AG08395 (cell line): ENCODE results near the gene MRPS14.

Source experiments
- DNase-seq: peaks from one replicate; pipeline ENCODE4 v3.0.0; 2012; ENCODE audit warnings: mixed read lengths, low spot score

Gene MRPS14

DNA sequence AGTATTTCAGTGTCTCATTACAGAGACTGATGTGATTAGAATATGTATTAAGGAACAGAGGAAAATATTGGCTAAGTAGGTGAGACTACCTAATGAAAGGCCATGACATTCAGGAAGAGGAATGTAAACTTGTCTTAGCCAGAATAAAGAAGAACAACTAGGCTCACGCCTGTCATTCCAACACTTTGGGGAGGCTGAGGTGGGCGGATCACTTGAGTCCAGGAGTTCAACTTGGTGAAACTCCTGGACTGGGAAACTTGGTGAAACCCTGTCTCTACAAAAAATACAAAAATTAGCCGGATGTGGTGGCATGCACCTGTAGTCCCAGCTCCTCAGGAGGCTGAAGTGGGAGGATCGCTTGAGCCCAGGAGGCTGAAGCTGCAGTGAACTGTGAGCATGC, 38.3 kb downstream of the MRPS14 start:
- no peak for DNase-seq

DNA sequence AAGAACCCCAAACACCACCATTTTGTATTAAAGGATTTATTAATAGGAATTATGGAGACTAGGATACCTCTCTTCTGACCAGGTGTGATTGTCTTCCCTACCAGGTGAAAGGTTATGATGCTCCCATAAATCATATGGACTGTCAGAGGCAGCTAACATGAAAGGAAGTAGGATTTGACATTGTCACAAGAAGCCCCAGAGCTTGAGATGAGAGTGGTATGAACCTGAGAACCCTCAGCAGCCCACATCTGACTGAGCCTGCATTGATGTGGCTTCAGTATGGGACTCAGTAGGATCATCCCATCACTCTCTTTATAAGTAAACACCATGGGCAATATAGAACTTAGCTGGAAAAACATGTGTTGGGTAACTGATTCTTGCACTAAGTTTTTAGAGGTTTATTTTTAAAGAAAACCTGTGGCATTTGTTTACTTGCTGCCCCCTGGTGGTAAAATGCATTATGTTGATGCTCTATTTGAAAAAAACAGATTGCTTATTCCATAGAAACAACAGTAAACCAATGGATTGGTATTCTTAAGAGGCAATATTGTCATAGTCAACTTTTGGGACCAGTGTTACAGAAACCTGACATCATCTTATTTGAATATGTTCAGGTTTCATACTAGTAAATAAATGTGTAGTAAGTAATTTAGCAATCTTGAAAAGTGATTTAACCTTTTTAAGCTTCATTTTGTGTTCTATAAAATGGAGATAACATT, 40.1 kb downstream of the MRPS14 start:
- DNase-seq, result peak; percentile 44

DNA sequence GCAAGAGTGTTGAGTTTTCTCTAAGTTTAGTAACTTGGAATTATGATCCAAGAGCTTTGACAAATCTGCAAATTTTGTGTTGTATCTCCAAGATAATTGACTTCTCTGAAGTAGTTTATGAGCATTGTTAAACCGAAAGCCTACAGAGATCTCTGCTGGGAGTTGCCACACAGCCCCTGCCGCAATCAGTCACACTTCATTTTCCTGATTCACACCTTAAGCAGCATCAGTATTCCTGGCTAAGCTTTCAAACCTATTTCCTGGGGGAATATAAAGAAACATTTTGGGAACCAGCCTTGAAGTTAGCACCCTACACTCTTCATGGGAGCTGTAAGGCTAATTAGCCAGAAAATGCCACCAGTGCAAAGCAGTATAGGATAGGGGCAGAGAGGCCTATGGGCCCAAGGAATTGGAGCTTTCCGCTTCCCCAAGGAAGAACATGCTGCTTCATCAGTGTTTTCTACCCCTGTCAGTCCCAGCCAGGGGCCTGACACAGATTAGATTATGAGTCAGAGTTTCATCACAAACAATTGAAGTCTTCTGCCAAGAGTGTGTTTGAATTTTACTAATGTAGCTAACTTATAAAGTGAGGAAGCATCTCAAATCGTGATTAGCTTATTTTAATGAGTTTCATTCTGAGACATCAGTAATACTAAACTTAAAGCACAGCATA, 46.7 kb downstream of the MRPS14 start:
- DNase-seq, result peak; percentile 84

DNA sequence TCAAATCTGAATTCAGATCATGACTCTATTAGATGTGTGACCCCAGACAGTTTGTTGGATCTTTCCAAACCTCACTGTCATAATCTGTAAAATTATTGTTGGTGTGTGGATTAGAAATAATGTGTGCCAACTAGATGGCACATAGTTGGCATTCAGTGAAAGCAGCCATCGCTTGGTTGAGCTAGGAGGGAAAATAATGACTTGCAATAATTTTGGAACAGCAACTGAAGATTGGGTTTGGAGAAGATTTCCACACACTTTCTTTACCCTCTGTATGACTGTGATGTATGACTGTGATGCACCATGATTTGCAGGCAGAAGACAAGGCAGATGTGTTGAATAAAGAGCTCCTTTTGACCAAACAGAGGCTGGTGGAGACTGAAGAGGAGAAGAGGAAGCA, 47.5 kb downstream of the MRPS14 start:
- no peak for DNase-seq

DNA sequence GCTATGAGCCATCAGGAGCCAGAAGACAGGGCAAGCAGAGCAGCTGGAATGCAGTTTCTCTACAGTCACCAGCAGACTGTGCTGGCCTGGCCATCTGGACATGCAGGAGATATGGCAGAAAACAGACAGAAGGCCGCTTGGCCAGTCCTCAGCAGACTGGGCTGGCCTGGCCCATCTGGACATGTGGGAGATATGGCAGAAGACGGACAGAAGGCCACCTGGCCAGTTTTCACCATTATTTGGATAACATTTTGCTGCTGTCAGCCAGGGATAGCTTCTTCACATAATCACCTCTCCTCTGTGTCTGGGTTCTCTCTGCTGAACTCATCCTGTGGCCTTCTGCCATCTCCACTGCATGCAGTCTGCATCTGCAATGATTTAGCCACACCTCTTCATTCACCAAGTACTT, 48.5 kb downstream of the MRPS14 start:
- no peak for DNase-seq

DNA sequence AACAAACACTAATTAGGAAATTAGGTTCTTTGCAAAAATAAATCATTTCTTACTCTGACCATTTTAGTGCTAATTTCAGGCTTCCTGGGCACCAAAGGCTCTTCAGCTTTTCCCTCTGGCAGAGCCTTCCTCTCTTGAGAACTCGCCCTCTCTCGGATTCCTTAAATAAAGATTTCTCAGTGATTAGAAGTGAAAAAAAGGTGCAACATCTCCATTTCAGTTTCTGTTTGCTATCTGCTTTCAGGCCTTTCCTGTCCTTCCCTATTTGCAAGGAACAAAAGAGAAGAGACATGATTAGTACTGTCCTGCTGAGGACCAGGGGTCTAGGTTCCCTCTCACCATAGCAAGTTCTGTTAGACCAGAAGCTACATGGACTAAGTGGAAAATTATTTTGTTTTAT, 51.3 kb downstream of the MRPS14 start:
- DNase-seq, result no peak

DNA sequence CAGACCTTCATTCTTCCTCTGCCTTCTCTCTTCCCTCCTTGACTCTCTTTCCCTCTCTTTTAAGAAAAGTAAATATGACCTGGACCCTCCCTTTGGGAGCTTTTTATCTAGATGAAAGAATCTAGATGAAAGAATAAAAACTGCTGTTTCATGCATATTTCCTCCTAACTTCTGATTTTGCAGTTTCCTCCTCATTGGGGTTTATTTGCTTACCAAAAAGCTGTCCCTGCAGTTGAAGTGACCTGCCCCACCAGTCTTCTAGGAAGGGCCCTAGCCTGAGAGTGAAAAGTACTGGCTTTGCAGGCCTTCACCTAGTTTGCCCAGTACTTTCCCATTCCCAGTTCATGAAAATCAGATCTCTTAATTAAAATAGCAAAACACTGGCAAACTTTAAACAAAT, 51.8 kb downstream of the MRPS14 start:
- no peak for DNase-seq

DNA sequence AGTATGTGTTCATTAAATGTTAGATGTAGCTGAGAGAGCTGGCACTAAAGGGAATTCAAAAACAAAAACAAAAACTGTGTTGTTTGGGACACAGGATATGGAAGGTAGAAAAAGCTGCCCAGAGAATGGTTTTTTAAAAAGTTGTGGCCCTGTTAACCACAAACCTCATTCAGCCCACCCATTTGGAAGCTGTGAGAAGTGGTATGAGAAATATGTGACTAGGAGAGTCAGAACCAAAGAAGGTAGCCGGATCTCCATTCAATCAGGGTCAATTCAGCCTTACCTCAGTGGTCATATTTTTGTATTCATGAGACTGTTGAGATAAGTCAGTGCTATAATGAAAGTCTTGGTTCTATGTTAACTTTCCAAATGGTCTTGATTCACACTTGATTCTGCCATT, 53.2 kb downstream of the MRPS14 start:
- DNase-seq, result no peak

DNA sequence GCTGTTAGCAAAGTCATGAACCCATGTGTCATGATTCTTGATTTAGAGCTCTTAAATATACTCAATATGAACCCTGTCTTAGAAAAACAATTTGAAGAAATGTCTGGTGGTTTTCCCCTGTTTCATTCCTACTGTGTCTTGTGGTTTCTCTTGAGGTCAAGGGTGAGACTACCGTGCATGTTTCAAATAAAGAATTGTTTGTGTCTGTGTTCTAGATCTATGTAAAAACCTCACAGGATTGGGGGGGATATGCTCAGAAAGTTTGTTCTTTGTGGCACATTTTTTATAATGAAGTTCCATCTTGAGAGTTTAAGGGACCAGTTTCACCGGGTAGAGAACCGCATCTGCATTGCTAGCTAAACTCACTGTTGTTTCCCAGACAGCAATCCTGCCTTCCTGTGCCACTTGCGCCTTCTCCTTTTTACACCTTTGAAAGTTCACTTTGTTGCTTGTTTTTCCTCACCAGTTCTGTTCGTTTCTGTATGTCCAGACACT, 54.4 kb downstream of the MRPS14 start:
- DNase-seq, result peak; percentile 13

DNA sequence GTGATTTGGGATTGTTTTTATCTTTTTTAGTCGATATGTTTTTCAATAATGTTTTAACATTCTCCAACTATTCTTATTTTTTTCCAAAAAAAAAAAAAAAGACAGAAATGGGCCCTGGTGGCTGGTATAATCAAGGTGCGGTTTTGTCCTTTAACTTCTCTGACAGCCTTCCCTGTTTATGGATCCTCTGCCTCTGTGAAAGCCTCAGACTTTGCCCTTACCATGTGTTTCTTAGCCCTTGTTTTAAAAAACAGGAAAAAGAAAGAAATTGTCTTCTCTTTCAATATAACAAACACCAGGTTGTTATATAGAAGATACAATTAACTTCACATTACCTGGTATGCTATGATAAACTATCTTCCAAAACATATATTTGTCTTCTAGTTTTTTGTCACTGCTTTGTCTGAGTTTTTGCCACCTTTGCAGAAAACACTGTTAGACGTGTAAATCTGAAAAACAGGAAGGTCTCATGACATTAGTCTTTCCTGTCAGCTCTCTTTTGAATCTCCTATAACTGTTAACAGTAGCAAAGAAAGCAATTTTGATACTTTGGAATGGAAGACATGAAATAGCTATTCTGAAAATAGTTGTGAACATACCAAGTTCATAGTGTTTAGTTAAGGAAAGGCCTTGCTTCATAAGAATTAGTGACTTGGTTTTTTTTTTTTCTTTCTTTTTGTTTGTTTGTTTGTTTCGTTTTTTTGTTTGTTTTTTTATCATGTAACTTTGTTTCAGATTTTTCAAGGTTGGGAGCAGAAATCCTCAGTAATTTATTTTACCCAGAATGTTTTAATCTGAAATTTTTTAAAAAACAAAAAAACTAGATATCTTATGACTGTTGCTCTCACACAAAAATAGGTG, 55.1 kb downstream of the MRPS14 start:
- DNase-seq, result no peak

DNA sequence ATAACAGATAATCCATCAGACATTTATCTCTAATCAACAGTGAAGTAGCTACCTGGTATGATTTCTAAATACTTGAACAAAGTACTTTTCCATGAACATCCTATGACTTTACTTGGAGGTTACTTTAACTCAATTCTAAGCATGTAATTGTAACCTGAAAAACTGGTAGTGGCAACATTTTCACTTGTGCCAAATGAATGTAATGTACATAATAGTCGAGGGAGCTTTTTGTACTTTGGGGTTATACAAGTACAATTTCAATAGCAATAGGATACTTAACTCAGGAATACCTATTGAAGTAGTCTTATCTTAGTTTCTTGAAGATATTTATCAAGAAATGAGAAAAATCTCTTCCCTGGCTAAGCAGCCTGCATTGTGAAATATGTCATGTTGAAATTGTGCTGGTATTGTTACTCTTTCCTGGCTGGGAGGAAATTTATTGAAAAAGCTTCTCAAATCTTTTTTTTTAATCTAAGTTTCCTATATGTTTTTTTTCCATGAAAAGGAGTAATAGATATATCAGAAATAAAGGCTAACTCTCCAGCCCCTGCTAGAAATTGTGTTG, 57.1 kb downstream of the MRPS14 start:
- no peak for DNase-seq

DNA sequence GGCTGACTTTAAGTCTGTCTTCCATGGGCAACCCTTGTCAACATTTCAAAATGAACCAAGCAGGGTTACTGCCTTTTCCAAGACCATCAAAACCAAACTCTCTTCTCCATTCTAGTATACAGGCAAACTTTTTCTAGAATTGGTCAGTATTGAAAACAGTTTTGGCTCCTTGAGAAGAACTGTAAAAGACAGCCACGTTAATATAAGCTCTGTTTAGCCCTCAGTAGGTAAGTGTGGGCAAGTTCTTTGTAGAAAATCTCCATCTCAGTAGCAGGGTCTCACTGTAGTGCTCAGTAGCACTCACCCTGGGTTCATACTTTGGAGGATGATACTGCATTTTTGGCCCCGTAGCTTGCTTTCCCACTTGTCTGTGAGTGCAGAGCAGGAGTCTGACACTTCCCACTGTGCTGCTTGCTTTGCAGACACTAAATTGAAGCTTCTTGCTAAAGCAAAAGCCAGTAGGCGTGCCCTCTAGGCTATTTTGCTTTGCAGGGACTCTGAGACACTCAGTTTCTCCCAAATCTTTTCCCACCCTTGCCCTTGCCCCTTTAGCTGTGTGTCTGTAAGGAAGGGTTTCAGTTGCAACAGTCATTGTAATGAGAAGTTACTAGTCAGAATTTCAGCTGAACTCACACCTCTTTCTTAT, 57.7 kb downstream of the MRPS14 start:
- DNase-seq, result no peak

DNA sequence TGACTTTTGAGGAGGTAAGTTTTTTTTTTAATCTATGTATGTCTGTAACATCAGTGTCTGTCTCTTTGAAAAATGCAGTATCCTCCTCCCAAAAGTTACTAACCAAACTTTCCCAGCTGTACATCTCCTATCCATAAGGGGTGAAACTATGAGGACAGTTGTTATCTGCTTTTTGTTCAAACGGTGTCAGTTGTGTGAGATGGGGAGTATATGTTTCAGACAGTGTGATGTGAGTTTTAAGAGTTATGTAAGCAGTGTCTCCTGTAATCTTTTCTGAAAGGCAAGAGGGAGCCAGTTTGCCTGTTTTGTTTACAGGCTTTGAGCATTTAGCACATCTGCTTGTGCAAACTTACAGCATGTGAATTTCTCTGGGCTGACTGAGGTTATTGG, 58.3 kb downstream of the MRPS14 start:
- no peak for DNase-seq

DNA sequence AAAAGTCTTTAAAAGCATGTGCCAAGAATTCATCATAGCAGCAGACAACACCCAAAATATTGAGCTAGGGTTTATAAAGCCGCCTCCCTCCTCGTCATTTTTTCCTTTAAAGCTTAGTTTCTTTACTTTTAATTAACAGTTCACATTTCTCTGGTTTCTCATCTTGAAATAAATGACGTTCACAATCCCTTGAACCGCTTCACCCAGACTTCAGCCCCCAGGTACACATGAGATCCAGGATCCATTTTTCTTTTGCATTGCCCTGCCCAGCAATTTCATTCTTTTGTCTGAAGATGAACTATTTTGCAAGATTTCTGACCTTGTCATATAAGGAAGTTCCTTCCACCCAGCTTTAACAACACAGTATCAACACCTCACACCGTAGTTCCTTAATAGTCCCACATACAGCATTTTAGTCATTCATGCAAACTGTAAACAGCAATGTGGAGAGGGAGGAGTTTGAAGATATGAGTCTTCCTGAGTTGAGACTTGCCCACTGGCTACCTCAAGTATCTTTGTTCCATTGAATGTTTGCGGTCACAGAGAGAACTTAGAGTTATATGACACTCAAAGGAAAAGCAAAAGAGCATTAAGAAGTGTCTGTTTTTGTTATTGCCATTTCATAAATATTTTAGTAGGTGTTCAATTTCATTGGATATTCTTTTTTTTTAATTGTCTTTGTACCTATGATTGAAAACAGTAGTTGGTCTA, 58.8 kb downstream of the MRPS14 start:
- DNase-seq, result peak; percentile 6

DNA sequence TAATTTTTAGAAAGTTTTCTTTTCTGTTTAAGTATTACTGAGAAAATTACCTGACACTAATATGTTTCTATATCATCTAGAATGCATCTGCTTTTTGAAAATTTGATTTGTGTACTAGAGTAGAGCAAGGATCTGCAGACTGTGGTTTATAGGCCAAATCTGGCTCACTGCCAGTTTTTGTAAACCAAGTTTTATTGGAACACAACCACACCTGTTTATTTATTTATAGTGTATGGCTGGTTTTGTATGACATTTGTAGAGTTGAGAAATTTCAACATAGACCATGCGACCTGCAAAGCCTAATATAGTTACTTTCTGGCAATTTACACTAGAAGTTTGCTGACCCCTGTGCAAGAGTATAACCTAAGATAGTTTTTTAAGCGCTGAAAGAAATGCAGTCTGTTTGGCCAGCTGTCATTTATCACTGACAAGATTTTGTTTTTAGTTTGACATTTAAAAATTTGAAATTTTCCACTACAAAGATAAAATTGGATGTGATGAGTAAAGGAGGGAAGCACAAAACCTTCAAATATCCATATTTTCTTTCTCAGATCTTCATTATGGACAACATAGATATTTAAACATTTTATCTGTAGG, 59.6 kb downstream of the MRPS14 start:
- DNase-seq, result no peak
